HG03045 (cell line): Measurements from ENCODE around the gene SMC1B.
"Not testable (repeated sequence)": the region's sequence is repeated elsewhere in the genome, so short reads cannot be mapped to it uniquely, and the experiment has no call there.

Experiments used
- ATAC-seq: cut with Tn5 transposase; IDR thresholded peaks from one replicate; pipeline ENCODE4 v1.9.1; 2021; ENCODE audit warnings: mild to moderate bottlenecking, moderate library complexity; ENCODE audit not compliant: unreplicated experiment

The SMC1B gene

DNA sequence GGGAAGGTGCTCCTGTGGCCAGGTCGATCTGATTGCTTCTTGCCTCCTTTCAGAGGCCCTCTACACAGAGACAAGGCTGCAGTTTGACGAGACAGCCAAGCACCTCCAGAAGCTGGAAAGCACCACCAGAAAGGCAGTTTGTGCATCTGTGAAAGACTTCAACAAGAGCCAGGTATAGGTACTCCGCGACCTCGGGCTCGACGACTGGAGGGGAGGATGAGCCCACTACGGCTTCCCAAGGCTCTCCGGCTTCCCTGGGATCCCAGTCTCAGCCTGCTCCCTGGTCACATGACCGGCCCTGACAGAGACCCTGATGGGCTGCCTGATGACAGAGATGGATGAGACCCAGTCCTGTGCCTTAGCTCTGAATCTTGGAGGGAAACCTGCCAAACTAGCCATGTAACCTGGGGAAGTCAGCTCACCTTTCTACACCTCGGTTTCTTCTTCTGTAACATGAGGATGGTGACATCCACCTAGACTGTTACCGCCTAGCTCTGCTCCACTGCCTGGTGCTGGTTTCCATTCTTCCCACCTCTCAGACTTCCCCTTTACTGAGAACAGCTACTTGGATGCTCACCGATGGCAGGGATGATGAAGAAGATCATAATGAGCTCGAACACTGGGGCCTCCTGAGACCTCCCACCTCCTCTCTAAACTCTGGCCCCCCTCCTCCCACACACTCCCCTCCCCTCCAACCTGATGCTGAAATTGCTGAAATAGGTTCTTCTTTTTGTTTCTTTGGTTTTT, 9.0 kb upstream of the SMC1B start:
- ATAC-seq, result no peak

DNA sequence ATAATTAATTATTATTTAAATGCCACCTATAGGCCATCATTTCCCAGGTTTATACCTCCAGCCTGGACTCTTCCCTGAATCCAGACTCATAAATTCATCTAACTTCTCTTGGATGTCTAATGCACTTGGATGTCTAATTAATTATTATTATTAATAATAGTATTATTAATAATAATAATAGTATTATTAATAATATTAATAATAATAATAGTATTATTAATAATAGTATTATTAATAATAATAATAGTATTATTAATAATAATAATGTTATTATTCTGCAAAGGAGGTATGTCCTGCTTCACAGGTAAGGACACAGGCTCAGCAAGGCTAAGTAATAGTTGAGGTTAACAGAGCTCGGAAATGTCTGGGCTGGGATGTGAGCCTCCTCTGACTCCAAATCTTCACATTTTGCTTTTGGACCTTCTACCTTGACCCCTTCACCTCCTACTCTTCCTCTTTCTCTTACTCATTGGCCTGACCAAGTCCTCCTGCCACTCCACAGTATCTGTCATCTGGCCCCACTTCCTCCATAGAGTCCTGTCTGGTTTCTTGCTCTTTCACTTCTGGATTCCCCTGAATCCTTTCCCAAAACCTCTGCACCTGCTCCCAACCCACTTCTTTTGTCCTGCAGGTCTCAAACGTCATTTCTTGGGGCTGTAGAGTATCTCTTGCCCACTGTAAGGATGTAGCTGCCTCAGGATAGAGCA, 8.1 kb upstream of the SMC1B start:
- no peak for ATAC-seq

DNA sequence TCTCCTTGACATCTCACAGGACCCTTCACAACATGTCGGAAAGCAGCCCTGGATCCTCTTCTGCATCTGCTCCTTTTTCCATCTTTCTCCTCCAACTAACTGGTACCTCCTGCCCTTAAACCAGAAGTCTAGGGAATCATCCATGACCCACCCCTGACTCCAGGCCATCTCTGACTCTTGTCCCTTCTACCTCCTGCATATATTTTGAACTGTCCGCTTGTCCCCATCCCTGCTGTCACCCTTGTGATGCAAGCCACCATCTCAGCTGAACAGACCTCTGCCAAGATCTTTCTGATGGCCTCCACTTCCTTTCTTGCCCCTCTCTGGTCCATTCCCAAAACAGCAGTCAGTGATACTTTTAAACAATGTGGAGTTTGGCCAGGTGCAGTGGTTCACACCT, 7.1 kb upstream of the SMC1B start:
- ATAC-seq, result no peak

DNA sequence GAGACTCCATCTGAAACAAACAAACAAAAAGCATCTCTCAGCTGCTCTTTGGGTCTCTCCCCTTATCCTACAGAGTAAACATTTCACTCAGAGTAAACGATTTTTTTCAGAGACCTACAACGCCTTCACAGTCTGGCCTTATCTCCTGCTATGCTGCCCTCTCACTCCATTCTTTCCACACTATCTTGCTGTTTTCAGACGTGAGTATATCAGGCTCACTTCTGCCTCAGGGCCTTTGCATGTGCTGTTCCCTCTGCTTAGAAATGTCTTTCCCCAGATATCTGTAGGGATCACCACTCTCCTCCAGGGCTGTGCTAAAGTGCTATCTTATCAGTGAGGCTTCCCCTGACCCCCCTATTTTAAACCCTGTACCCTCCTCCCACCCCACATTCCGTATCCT, 6.6 kb upstream of the SMC1B start:
- ATAC-seq, result no peak

DNA sequence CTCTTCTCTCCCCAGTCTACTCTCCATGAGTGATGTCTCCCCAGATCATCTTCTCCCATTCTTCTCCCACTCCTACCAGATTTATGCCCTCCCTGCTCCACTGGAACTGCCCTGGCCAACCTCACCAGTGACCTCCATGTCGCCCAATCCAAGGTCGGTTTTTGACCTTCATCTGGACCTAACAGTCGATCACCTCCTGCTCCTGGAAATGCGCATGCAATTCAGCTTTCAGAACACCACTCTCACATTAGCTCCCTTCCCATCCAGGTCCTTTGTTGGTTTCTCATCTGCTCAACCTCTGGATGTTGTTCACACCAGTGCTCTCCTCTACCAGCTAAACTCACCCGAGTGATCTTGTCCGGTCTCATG, 5.4 kb upstream of the SMC1B start:
- ATAC-seq, result no peak

DNA sequence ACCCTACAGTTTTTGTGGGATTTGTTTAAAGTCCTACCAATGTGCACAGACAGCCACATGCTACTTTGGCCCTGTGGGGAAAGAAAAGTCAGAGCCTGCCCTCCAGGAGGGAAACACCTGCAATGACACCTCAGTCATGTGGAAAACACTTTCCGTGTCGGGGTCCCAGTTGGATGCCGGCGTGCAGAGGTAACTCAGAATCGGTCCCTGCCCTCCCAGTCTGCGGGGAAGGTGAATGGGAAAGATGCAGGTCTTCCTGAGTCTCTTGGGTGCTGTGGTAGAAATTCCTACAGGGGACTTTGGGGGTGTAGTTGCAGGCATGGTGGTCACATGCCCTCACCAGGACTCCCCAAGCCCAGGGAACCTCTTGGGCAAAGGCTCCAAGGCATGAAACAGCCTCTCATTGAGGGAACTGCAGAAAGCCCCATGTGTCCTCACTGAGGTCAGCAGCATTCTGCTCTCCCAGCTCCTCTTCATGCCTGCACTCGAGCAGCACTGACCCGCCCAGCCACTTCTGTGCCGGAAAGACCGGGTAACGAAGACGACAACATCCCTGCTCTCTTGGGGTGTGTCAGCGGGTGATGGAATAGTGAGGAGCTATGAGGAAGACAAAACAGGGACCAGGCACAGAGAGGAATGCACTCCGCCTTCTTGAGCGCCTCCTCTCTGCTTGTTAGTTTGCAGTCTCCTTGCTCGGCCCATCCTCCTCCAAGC, 4.8 kb upstream of the SMC1B start:
- no peak for ATAC-seq

DNA sequence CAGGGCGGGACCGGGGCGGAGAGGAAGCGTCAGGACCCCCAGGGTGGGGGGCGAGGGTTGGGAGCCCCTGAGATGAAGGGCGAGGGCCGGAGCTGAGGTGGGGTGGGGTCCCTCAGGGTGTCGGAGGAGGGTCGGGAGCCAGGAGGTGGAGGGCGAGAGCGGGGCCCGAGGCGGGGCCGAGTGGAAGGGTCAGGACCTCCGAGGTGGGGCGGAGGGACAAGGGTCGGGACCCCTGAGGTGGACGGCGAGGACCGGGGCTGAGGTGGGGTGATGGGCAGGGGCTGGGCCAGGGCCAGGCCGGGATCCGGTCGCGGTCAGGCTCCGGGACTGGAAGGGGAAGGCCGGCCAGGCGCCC, 409 bp downstream of the SMC1B start:
- ATAC-seq, result no peak

DNA sequence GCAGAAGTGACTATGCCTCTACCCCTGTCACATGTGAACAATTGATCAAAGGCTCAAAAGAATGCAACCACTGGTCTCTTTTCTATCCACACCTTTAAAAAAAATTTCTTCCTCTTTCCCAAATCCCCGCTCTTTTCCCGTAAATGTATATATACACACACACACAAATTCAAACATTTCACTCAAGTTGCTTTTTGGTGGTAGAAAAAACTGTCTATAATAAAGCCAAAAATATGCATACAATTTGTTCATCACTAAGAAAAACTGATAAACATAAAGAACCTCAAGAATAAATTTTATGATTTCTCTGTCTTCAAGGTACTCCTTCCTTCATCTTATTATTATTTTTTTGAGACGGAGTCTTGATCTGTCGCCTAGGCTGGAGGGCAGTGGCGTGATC, 5.6 kb downstream of the SMC1B start:
- no peak for ATAC-seq

DNA sequence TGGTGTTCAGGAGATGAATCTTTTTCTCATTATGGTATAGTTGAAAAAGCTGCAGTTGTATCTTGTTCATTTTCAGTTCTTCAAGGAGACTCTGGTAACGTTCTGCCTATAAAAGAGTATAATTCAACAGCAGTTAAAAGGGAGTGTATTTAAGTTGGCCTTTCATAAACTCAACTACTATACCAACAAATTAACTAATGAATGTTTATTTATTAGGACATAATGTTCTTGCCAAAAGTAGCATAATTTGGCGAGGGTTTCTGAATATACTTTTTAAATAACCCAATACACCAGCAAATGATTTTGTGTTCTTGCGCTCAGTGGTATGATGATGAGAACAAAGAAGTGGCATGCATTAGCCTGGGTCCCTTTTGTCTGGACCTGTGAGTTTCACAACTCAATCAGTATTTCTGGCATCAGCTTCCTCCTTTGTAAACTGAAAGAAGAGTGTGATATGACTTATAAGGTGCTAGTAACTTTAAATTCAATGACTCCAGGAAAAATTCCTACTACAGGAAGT, 10.9 kb downstream of the SMC1B start:
- ATAC-seq, result no peak

DNA sequence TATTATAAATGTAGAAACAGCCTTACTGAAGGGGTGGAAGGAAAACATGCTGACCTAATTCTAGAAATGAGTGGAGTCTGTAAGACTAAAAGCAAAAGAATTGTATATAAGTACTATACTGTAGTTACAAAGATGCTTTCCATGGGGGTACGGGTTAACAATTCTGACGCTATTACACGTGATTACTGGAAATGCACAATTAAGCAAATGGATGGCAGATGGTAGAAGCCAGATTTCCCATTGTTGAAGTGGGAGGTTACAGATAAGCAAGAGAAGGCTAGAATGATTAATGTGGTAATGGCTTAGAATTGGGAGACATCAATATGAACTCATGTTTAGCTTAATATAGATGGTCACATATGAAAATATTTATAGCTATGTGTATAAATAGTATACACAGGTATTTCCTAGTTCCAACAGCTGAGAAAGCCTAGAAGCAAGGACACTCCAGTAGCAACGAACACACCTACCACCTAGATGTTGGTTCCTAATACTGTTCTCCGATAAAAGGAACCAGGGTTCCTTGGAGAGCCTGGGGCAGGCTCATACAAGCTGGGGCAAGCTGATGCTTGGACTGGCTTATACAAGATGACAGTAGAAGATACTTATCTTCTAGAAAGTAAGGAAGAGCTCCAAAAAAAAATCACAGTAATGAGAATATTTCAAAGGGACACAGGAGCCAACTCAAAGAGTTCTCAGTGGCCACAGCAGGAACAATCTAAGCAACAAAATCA, 13.5 kb downstream of the SMC1B start:
- no peak for ATAC-seq

DNA sequence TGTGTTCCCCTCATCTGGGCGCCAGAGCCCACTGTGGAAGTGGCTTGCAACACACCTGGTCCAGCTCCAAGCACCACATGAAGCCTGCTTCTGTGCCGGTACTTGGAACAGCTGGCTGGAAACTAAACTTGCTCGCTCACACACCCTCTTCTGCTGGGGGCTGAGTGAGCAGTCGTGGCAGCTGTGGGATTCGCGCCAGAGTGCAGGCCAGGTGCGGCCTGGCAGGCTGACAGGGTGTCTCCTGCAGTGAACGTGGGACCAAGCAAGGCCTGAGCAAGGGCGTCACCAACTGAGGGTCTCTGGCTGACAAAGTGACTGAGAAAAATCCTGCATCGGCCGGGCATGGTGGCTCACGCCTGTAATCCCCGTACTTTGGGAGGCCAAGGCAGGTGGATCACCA, 15.2 kb downstream of the SMC1B start:
- no peak for ATAC-seq

DNA sequence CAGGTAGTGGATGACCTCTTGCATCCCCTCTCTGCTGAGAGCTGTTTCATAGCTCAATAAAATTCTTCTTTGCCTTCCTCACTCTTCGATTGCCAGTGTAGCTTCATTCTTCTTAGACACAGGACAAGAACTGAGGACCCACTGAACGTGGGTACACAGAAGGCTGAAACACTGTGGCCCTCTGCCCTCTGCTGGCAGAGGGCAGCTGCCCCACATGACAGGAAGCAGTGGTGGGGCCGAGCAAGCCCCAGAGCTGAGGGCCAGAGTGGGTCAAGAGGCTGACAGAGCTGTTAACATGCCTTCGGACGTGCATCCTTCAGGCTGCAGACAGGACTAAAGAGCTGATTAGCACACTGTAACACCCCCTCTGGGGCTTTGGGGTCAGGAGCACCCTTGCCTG, 15.6 kb downstream of the SMC1B start:
- ATAC-seq, result no peak

DNA sequence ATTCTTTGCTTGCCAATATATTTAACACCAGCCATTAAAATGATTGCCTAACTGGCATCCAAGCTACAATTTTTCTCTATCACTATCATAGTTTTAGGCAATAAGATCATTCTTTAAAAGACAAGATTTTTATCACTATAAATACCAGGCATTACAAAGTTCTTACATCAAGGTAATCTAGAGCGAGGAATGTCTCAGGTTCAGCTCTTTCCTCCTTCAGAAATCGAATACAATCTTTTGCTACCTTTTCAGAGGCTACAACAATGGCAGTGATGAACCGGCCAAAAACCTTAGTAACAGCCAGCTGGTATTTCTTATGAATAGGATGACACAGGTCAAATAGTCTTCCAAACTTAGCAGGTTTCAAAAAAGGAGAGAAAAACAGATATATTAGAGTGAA, 23.9 kb downstream of the SMC1B start:
- no peak for ATAC-seq

DNA sequence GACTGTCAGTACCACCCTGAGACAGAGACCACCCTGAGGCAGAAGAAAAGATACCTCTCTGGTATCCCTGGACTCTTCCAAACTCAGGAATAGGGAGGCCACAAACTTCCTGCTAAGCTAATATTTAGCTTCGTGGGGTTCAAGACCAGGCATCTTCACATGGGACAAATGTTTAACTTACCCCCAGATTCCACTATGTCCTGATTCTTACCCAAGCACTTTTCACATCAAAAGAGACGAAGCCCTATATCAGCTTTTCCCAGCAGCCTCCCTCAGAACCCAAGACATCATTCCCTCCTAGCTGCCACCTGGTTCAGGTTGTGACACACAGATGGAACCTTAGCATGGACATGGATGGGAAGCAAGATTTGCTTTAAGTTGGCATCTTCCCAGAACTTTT, 32.1 kb downstream of the SMC1B start:
- ATAC-seq, result no peak

DNA sequence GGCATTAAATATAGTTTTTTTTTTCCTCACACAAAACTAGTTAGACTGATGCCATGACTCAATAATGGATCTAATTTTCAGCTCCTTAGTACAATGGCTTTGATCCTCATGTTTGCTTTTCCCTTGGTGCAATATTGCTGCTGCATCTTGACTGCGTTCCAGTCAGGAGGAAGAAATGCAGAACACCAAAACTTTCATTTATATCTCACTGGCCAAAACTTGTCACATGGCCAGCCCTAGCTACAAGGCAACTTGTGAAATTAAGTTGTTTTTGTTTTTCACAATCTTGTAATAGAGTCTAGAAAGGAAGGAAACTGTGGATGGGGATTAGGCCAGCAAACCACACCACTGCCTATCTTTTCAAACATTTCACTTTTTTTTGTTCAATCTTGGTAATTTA, 36.7 kb downstream of the SMC1B start:
- ATAC-seq, result no peak

DNA sequence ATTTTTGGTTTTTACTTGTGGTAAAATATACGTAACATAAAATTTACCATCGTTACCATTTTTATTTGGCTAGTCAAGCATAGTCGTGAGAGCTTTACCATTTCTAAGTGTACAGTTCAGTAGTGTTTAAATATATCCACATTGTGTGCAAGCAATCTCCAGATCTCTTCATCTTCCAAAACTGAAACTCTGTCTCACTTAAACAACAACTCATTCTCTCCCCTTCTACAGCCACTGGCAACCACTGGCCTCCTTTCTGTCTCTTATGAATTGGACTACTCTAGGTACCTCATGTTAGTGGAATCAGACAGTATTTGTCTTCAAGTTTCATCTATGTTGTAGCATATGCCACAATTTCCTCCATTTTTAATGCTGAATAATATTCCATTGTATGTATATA, 37.4 kb downstream of the SMC1B start:
- no peak for ATAC-seq

DNA sequence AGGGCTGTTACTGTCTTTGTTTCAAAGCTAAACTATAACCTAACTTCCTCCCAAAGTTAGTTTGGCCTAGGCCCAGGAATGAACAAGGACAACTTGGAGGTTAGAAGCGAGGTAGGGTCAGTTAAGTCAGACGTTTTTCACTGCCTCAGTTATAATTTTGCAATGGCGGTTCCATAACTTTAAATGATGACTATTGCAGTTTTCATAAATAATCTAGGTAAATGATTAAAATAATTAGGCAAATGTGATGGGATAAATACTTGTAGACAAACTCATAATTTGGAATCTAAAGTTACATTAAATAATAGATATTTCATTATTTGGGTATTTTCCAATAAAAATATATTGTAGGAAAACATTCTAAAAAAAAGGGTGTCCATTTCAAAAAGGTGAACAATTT, 39.8 kb downstream of the SMC1B start:
- ATAC-seq, result not testable (repeated sequence)

DNA sequence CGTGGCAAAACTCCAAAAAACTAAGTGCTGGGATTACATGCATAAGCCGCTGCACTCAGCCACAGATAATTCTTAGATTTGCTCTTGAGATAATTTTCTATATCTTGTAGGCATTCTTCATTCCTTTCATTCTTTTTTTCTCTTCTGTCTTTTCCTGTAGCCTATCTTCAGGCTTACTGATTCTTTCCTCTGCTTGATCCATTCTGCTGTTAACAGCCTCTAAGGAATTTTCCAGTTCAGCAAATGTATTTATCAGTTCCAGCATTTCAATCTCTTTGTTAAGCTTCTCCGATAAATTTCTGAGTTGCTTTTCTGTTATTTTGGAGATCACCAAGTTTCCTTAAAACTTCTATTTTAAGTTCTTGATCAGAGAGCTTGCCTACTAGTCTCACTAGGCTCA, 46.7 kb downstream of the SMC1B start:
- ATAC-seq, result no peak

DNA sequence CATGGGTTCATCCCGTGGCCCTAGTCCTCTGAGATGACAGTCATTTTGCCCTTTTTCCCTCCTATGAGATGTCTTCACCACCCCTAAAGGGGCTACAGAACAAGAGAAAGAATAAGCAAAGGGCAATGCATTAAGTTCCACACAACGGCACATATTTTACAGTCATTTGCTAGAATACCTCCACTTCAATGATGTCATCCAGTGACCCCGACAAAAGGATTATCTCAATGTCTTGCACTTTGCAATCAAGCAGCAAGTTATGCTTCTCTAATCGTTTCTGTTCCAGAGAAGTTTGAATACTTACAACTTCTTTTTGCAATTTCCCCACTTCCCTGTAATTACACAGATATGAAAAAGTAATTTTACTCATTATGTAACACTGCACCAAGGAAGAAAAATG, 53.8 kb downstream of the SMC1B start:
- ATAC-seq, result no peak

DNA sequence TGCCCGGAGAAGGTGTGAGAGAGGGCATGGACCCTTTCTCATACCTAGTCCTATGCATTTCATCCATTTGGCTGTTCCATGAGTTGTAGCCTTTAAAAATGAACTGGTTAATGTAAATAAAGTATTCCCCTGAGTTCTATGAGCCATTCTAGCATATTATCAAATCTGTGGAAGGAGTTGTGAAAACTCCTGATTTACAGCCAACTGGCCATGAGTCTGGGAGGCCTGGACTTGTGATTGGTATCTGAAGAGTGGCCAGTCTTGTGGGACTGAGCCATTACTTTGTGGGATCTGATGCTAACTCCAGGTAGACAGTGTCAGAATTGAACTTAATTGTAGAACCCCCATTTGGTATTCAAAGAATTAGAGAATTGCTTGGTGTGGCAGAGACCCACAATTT, 55.3 kb downstream of the SMC1B start:
- no peak for ATAC-seq

DNA sequence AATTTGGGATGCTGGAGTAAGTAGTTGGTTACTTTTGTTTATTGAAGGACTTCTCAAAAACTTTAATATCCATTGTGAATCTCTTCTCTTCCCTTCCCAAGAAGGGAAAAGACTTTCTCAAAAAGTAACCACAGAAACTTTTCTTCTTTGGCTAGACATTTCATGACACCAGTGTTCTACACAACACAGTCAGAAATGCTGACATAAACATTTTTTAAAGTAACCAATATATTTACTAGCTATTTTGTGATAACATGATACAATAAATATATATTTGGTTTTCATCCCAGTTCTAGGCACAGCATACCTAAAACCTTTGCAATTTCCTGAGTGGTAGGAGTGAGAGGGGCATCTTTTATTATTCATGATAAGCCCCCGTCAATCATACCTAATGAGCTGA, 55.9 kb downstream of the SMC1B start:
- no peak for ATAC-seq
